ENCODE results near the gene VPS13D. TPM values are rescaled to one million over a fixed set of nuclear protein-coding genes. Genes with fewer than 3 reads are reported as not detected.

VPS13D gene
- polyA plus RNA-seq, 3 donors = 3.6 to 20.2 (median 5.1) TPM

DNA sequence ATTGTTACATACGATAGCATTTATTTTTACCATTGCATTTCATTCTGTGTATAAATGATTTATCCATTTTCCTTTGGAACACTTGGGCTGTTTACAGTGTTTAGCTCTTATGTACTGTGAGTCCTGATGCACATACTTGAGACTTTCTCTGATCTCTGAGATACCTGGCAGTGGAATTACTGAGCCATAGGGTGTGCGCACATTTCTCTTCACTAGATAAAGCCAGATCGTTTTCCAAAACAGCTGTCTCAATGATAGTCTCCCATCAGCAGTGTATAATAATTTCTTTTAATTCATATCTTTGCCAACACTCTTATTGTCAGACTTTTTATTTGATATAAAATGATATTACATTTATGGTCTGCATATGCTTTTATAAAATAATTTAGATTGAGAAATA lies 66.2 kb downstream of the VPS13D start:
- no peaks in the 10 kb centered on the region for H3K4me1 ChIP-seq (ENCODE audit: control insufficient read depth in 1 of 2, insufficient read depth in 2 of 2, low read length in 2 of 2)
- H2AFZ ChIP-seq (ENCODE audit: insufficient read depth, low read depth, low read length, poor library complexity, severe bottlenecking) = no peak overlapping the region
- no peaks in the 10 kb centered on the region for H3K27me3 Mint-ChIP-seq (ENCODE audit: low read depth in 3 of 3)
- no peaks in the 10 kb centered on the region for H3K9me3 ChIP-seq (replicated peaks in 1 of 2; ENCODE audit: control insufficient read depth in 1 of 2, insufficient read depth in 1 of 2, low read length in 2 of 2)
- DNase-seq = no peak
- no peaks in the 10 kb centered on the region for H4K20me1 ChIP-seq (ENCODE audit: insufficient read depth, low read length)
- intact Hi-C loops (cut with micrococcal nuclease) = no loop called here
- H3K9me3 Mint-ChIP-seq = no peaks in the 10 kb centered on the region
- no peak overlapping the region for H3K4me3 Mint-ChIP-seq
- H3K27ac ChIP-seq (ENCODE audit: low read depth in 1 of 2, low read length in 2 of 2) = no peak overlapping the region
- TF ChIP-seq, protein P1, sequence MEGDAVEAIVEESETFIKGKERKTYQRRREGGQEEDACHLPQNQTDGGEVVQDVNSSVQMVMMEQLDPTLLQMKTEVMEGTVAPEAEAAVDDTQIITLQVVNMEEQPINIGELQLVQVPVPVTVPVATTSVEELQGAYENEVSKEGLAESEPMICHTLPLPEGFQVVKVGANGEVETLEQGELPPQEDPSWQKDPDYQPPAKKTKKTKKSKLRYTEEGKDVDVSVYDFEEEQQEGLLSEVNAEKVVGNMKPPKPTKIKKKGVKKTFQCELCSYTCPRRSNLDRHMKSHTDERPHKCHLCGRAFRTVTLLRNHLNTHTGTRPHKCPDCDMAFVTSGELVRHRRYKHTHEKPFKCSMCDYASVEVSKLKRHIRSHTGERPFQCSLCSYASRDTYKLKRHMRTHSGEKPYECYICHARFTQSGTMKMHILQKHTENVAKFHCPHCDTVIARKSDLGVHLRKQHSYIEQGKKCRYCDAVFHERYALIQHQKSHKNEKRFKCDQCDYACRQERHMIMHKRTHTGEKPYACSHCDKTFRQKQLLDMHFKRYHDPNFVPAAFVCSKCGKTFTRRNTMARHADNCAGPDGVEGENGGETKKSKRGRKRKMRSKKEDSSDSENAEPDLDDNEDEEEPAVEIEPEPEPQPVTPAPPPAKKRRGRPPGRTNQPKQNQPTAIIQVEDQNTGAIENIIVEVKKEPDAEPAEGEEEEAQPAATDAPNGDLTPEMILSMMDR (IDR thresholded peaks at IDR 0.05) = no peak
- H3K9ac ChIP-seq (ENCODE audit: insufficient read depth, low read length, poor library complexity, severe bottlenecking) = no peak overlapping the region
- no peak overlapping the region for H3K4me3 ChIP-seq (replicated peaks in 1 of 3; ENCODE audit: low read depth in 2 of 3, low read length in 3 of 3)
- peaks cover 82 to 92% of the 10 kb centered on the region in 2 donors for H3K36me3 Mint-ChIP-seq
- no peak overlapping the region for H3K27ac Mint-ChIP-seq
- peaks cover 5% of the 10 kb centered on the region for H3K4me1 Mint-ChIP-seq
- WGBS (ENCODE audit: insufficient coverage) = no CpG with 5 or more reads among the region's 3 CpGs
- H3K79me2 ChIP-seq (ENCODE audit: insufficient read depth, low read length) = no peaks in the 10 kb centered on the region
- H3K4me2 ChIP-seq (replicated peaks; ENCODE audit: extremely low read depth, low read length, poor library complexity, severe bottlenecking) = no peak overlapping the region
- H3K27me3 ChIP-seq (ENCODE audit: control insufficient read depth in 2 of 2, insufficient read depth in 2 of 2, low read length in 2 of 2) = no peaks in the 10 kb centered on the region
- peaks cover 90 to 99% of the 10 kb centered on the region in 2 donors for H3K36me3 ChIP-seq (replicated peaks in 1 of 2; ENCODE audit: control insufficient read depth in 1 of 2, insufficient read depth in 2 of 2, low read length in 2 of 2)

DNA sequence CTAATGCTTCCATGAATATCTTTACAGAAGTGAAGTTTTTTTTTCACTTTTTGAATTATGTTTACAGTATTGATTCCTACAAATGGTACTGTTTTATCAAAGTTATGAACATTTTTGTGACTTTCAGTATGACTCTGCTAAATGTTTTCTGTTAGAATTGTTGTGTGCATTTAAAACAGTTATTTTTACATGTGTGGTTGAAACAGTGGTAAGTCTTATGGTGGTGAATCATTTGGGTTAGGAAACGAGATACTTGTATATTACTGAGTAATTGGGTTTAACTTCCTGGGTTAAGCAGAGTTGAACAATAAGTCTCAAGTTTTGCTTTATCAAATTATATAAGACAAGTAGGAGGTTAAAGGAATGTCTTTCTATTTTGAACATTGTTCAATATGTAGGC lies 66.8 kb downstream of the VPS13D start:
- Histone ChIP-seq H4K20me1 (ENCODE audit: insufficient read depth, low read length) (no peaks in the 10 kb centered on the region), H3K4me2 (replicated peaks; ENCODE audit: extremely low read depth, low read length, poor library complexity, severe bottlenecking) (no peak overlapping the region), H2AFZ (ENCODE audit: insufficient read depth, low read depth, low read length, poor library complexity, severe bottlenecking) (no peak overlapping the region), H3K9ac (ENCODE audit: insufficient read depth, low read length, poor library complexity, severe bottlenecking) (no peak overlapping the region), H3K27me3 (ENCODE audit: control insufficient read depth in 2 of 2, insufficient read depth in 2 of 2, low read length in 2 of 2) (no peaks in the 10 kb centered on the region), H3K36me3 (replicated peaks in 1 of 2; ENCODE audit: control insufficient read depth in 1 of 2, insufficient read depth in 2 of 2, low read length in 2 of 2) (peaks cover 90 to 99% of the 10 kb centered on the region in 2 donors), H3K9me3 (replicated peaks in 1 of 2; ENCODE audit: control insufficient read depth in 1 of 2, insufficient read depth in 1 of 2, low read length in 2 of 2) (no peaks in the 10 kb centered on the region), H3K4me3 (replicated peaks in 1 of 3; ENCODE audit: low read depth in 2 of 3, low read length in 3 of 3) (no peak overlapping the region), H3K4me1 (ENCODE audit: control insufficient read depth in 1 of 2, insufficient read depth in 2 of 2, low read length in 2 of 2) (no peaks in the 10 kb centered on the region), H3K79me2 (ENCODE audit: insufficient read depth, low read length) (no peaks in the 10 kb centered on the region), H3K27ac (ENCODE audit: low read depth in 1 of 2, low read length in 2 of 2) (no peak overlapping the region)
- H3K27me3 Mint-ChIP-seq (ENCODE audit: low read depth in 3 of 3) = no peaks in the 10 kb centered on the region
- no peak for DNase-seq
- intact Hi-C loops (cut with micrococcal nuclease) = no loop called here
- H3K27ac Mint-ChIP-seq = peak overlapping the region in 1 of 7 donors; percentile 17
- TF ChIP-seq, protein P1 (IDR thresholded peaks at IDR 0.05) = no peak
- H3K4me3 Mint-ChIP-seq = no peak overlapping the region
- H3K36me3 Mint-ChIP-seq = peaks cover 82 to 92% of the 10 kb centered on the region in 2 donors
- no peaks in the 10 kb centered on the region for H3K9me3 Mint-ChIP-seq
- H3K4me1 Mint-ChIP-seq = peaks cover 5% of the 10 kb centered on the region
- WGBS (ENCODE audit: insufficient coverage) = no CpG with 5 or more reads among the region's 1 CpG

Data from CD14-positive monocyte (primary cell).